DMS153 treated with DMSO at 0.1 percent for 48 hours (cell line): Measurements from ENCODE around the gene PDGFC.
A peak's percentile ranks its signal among the peaks of the same experiment; 100 is the strongest.

Experiments
- DNase-seq: peaks from one replicate; lab custom pipeline; 2025; ENCODE audit not compliant: unreplicated experiment; lab: John Stamatoyannopoulos, UW

Gene PDGFC

DNA sequence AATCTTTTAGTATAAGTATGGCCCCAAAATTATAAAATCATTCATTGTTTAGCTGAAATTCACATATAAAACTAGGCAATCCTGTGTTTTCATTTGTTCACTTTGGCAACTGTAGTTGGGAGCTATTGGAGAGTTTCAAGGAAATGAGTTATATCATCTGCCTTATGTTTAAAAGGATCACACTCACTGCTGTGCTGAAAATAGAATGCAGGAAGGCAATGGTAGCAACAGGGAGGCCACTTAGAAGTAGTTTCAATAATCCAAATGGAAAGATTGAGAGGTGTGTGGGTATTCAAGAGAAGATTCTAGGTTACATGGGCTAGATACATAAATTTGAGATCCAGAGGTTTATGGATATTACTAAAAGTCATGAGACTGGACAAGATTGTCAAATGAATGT lies 184.9 kb downstream of the PDGFC start:
- DNase-seq: no peak

DNA sequence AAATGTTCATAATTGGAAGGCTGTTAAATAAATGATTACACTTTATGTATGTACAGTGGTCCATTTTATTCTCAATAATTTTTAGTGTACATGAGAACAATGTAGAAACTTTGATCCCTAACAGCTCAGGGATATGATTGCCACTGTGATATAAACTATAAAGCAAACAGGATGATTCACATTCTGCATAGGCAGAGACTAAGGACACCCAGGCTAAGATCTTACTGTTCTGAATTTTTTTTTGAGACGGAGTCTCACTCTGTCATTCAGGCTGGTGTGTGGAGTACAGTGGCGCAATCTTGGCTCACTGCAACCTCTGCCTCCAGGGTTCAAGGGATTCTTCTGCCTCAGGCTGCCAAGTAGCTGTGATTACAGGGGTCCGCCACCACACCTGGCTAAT lies 186.6 kb downstream of the PDGFC start:
- no peak for DNase-seq

DNA sequence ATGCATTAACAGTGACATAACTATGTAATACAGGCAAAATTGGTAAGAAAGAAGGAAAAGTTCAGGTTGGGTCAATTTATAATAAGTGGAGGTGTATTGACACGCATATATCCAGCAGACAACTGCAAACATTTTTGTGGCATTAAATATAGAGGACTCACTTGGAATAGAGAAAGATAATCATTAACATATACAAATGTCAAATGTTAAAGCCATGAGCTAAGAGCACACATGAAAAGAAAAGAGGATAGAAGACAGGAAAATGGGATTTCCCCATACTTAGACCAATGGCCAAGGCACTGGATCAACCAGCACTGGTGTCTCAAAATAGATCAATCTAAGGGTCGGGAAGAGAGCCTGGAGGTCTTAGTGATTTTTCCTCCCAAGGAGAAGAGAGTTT lies 187.6 kb downstream of the PDGFC start:
- DNase-seq: no peak

DNA sequence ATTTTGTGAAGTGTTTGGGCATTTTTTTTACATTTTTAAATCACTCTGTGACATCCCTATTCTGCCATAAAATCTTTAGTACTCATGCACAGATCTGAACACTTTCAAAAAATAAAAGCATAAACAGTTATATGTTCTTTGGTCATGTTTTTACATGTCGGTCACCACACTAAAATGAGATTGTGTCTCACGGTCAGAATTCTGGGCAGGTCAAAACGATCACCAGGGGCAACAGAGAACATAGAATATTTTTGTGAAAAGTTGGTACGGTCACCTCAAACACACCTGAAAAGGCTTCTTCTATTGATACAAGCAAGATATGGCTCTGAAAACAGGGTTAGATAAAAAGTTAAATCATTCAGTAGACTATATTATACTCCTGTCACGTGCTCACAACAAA lies 189.1 kb downstream of the PDGFC start:
- no peak for DNase-seq

DNA sequence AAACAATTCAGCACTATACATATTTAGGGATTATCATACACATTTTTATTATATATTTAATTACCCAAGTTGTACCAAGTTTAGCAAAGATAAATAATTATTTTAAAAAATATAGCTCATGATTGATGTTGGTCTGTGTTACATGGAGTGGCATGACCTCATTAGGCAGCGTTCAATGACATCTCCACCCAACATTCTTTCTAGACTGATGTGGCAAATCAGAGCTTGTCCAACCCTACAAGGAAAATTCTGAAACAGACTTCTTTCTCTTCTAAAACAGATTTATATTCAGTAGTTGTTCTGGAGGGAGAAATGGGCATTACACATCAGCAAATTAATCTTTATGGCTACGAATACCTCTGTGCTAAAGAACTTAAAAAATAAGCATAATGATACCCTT lies 189.7 kb downstream of the PDGFC start:
- no peak for DNase-seq

DNA sequence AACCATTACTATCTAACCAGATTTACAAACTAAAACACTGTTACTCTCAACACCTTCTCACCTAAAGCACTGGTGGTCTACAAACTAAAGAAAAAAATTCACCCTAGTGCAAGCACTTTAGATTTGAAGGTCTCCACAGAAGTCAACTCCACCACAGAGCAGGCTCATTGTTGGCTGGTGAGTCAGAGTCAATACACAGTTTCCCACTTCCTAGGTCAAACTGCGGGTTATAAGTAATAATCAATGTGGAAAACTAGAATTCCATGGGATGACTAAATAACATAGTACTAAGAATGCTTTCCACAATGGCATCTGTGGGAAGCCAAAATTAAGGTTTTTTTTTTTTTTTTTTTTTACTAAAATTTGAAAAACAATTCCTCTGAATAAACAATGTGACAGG lies 191.8 kb downstream of the PDGFC start:
- no peak for DNase-seq

DNA sequence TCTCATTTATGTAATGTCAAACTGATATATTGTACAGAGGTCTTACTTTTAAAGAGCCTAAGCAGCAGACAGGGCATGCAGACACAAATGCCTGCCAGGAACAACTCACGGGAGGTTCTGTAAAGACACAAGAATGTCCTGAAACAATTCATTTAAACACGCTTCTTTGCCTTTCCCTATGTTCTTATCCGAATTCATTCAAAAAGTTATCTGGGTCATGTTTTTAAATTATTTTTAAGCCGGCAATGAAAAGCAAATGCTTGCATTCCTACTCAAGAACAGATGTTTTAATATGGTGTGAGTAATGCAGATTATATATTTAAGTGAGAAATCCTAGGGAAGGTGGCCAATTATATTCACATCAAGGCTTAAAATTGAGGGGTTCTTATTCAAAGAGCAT lies 192.6 kb downstream of the PDGFC start:
- DNase-seq: no peak

DNA sequence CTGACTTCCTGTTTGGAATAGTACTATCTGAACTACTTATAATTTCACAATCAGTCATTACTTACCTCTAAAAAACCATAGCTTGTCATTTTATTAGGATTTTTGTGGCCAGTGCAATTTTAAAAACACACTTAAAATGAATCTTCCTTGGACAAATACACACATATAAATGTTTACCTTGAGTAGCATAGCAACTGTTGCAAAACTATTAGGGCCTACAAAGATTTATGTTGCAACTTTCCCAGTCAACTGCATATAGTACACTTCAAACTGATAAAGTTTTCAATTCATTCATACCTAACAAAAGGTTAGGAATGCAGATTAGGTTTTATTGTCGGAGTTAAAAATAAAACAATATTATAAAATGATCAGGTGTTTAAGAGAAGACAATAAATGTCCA lies 193.0 kb downstream of the PDGFC start:
- DNase-seq: no peak

DNA sequence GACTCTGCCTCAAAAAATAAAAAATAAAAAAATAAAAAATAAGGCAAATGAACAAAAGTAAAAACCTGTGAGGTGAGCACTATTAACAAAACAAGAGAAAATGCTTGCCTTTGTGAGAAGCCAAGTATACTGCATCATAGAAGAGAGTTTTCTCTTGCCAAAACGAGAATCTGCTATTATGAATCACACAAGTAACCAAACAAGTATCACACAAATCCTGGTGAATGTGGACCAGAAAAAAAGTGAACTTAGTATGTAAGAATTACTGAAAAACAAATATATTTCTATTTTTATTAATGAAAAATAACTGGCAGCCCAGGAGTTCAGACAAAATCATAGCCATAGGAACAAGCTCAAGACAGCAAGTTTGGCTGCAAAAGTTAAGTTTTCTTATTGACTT lies 193.5 kb downstream of the PDGFC start:
- no peak for DNase-seq

DNA sequence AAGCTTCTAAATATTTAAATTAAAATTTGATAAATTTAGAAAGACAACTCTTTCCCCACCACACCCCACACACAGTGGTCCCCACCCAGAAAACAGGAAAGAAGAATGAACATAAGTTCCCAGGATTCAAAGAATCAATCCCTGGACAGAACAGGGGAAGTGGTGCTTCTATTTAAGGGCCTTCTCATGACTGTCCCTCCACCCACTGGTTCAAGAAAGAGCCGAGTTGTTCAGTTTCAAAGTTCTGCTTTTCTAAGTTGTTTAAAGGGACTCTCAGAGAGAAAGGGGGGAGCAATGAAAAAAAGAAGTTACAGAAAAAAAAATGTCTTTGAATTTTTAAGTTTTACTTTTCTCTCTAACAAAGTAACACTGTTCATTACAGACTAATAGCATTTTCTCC lies 195.8 kb downstream of the PDGFC start:
- no peak for DNase-seq

DNA sequence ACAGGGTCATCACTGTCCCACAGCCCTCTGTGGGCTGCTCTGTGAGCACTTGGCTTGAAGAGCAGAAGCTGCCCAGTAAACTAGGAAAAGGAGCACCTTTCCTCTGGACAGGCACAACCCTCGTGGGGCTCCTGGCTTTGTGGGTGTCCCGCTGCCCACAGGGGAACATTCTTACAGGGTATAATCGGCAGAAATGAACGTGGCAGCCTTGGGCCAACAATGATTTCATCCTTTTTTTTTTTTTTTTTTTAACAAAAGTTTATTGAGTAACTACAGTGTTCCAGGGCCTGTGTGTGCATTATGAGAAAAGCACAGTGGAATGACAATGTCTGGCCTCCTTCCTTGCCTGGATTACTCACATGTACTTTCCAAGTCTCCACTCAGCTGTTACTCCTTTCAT lies 197.2 kb downstream of the PDGFC start:
- no peak for DNase-seq

DNA sequence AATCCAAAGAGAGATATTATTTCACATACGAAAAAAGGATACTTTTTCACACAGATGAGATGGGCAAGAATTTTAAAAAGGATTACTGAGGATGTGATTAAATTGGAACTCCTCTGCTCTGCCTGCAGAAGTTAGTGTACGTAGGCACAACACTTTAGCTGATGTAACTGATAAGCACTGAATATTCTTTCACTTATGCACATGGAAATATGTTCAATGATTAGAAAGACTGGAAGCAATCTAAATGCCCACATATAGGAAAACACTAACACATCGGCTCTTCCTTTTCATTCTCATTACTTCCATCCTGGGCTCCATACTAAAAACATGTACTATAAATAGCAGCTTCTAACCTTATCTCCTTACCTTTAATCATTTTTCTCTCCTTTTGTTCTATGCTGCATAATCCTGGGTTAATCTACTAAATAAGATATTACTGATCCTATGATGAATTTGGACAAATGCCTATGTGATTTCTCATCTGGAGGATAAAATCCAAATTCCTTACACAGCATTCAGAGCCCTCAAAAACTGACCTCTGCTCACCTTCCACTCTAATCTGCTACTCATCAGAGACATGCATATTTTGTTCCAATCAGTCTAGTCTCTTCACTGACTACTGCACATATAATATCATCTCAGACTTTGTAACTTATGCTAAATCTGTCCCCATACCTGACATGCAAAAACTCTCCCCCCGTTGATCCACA lies 197.8 kb downstream of the PDGFC start:
- DNase-seq: no peak

DNA sequence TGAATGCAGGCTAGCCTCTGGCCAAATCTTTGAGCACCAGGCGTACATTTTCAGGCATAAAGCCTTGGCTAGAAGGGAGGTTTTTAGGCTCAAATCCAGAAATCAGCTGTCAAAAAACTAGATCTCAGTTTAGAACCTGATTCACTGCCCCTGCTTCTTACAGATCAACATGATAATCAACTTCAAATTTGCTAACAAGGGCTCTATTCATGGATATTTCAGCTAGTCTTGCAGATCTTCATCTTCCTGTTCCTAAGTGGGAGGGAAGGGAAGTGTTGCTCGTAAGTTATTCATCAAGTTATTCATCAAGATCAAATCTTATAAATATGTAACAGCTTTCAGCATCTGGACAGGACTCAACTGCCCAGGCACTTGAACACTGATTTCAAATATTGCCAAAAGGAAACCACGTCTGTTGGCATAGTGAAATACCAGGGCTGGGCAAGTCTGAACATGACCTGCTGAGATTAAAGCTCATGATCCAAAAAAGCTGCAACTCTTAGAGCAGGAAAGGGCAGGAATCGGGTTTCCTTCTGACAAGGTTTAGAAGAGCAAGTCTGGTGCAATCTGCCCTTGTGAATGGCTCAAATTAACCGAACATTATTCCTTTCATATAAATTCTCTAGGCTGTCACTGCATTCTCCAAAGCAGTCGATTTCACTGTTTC lies 200.3 kb downstream of the PDGFC start:
- DNase-seq: peak; percentile 55

DNA sequence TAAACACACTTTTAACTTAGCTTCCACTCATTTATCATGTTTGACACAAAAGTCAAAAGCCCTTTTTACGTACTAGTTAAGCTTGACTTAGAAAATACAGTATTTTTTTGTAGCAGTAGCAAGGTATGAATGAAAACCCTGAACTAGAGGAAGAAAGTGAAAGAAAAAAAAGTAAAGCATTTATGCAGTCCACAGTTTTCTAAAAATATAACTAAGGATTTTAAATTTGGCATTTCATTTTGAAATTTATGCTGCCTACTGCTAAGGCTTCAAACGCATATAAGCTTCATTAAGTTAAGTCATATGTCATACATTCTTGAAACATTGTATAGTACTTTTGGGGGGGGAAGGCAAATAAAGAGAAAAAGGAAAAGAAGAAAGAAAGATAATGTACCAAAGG lies 201.5 kb downstream of the PDGFC start:
- no peak for DNase-seq

DNA sequence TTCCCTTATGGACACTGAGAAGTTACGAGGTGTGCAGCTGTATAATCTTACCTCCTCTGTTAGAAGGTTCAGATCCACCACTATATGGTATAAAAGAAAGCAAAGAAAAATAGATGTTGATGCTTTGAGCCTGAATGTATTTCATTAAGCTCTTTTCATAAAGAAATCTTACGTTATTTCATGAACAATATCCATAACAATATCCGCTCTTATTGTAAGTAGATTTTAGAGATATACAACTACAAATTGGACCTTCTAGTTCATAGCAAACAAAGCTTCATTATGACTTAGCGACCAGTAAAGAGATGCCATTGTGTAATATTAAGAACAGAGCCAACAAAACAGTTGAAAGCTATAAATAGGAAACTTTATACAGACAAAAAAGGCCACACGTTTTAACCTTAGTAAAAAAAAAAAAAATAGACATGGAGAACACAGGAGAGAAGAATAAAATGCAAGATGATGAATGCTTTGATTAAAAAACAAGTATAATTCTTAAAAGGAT lies 203.6 kb downstream of the PDGFC start:
- DNase-seq: no peak

DNA sequence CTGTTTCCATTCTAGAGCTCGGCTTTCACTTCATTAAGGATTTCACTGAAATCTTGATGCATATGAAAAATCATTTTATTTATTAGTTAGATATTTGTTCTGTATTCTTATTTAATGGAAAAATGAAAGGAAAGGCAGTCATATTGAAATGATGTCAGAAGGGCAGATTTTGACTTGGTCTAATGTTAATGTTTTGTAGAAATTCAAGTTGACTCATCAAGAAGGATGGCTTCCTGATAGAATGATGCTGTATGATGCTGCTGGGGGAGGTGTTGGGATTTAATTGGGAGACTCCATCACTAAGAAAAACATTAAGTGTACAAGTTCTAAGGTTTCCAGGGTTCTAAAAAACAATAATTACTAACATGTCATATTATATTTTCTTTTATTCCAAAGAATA lies 204.8 kb downstream of the PDGFC start:
- DNase-seq: no peak

DNA sequence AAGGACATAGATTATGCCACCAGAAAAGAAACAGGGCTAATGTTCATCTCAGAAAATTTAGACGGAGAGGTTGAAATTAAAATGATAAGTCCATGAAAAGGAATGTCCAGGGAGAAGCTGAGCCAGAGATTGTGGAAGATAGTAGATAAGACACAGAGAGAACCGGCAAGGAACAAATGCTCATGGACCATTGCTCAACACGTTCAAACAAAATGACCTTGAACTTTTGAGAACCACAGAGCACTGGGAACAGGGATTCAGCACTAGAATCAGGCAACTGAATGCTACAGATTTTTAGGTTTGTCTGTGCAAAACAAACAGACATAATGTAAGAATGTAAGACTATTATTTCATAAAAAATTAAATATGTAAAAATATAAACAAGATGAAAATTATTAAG lies 206.3 kb downstream of the PDGFC start:
- DNase-seq: no peak

DNA sequence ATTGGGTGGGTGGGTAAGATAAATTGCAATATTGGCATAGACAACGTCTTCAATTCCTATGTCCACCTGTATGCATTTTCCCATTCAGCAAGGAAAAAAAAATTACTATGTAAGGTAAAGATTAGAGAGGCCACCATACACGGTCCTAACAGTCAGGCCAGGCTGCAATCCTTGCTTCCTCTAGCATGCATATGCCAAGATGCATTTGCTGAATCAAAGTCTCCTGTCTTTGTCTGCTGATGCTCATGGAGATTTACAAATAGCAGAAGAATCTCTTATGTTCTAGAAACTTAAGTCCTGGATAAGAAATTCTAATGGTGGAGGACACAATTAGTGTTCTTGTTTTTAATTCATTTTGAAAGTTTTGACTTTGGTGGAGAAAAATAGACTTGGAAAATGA lies 206.8 kb downstream of the PDGFC start:
- DNase-seq: no peak

DNA sequence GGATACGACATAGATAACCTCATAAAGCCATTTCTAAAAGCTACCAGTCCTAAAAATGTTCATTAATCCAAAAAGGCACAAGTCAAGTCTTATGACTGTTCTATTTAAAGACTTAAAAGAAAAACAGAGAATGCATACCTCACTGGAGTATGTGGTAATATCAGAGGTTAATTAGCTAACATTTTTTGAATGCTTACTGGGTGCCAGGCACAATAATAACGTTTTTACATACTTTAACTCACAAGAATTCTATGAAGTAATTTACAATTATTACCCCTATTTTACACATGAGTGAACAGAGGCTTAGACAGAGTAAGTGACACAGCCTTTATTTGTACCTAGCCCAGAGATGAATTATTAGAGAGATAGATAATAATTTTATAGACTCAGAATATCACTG lies 207.5 kb downstream of the PDGFC start:
- DNase-seq: no peak

DNA sequence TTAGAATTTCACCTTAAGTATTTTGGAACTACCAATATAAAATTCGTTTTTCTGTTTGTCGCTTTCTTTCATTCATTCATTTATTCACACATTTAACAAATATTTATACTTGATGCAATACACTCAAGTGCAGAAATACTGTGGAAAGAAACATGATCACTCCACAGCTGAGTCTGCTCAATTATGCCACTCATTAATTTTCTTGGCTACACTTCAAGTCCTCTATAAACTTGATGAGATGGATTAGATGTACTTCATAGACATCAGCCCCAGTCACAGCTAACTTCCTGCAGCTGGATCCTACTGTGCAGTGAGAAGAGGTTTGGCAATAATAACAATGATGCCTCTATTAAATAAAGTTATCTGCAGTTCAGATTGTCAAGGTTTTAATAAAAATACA lies 208.1 kb downstream of the PDGFC start:
- no peak for DNase-seq

DNA sequence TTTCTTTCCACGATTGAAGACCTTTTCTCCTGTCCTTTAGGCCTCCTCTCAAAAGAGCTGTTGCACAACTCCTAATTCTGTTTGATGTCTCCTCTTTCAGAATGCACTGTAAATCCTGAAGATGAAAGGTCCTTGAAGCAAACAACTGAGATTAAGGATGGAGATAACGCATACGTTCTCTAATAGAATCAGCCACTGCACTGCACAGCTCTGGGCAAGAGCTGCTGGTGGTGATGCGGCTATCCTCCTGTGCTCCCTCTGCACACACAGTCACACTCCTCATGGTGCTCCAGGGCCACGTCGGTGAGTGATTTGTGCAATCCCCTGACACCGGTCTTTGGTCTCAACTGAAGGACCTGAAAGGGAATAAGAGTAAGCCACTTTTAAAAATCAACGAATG lies 208.7 kb downstream of the PDGFC start:
- no peak for DNase-seq

DNA sequence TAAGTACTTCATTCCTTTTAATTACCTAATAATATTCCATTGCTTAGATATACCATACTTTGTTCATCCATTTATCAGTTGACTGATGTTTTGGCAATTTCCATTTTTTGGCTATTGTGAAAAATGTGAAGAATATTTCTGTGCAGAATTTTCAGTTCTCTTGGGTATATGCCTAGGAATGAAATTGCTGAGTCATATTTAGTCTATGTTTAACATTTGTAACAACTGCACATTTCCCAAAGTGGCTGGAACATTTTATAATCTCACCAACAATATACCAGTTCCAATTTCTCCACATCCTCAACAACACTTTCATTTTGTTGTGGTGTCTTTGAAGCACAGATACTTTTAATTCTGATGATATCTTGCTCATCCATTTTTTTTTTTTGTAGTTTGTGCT lies 215.5 kb downstream of the PDGFC start:
- no peak for DNase-seq
